Activated CD4-positive, alpha-beta memory T cell treated with anti-CD3 and anti-CD28 coated beads for 36 hours (primary cell): ENCODE results near the gene UCK2. TPM values are rescaled to one million over a fixed set of nuclear protein-coding genes. Genes with fewer than 3 reads are reported as not detected.

Source experiments
- CTCF ChIA-PET: fragments of 350-600 bp; sonication (Branson Sonifier 250); formaldehyde crosslinking; loops from one replicate; lab custom pipeline; 2021; ENCODE audit warnings: antibody characterized with exemption, inconsistent platforms; lab: Charles Lee
- POLR2A ChIA-PET: fragments of 350-600 bp; sonication (Branson Sonifier 250); formaldehyde crosslinking; loops from one replicate; lab custom pipeline; 2021; ENCODE audit warnings: antibody characterized with exemption; lab: Charles Lee
- DNase-seq: peaks from one replicate; pipeline ENCODE4 v3.0.0-alpha.2; 2020
- H3K27ac Mint-ChIP-seq: one replicate; pipeline ENCODE4 v1.8.0; 2021; ENCODE audit warnings: mixed read lengths
- H3K27me3 Mint-ChIP-seq: one replicate; pipeline ENCODE4 v1.8.0; 2021; ENCODE audit warnings: mixed read lengths
- H3K36me3 Mint-ChIP-seq: one replicate; pipeline ENCODE4 v1.8.0; 2021; ENCODE audit warnings: mixed read lengths
- H3K4me1 Mint-ChIP-seq: one replicate; pipeline ENCODE4 v1.8.0; 2021; ENCODE audit warnings: low read depth, mixed read lengths
- H3K4me3 Mint-ChIP-seq: one replicate; pipeline ENCODE4 v1.8.0; 2021; ENCODE audit warnings: mild to moderate bottlenecking, mixed read lengths
- H3K9me3 Mint-ChIP-seq: one replicate; pipeline ENCODE4 v1.8.0; 2021; ENCODE audit warnings: mixed read lengths
- intact Hi-C: fragments of 100-400 bp; cut with micrococcal nuclease; formaldehyde crosslinking; loops from one replicate; pipeline ENCODE4 v1.15.1; 2023
- total RNA-seq, 2 experiments: library from RNA; stranded (reverse); gene quantifications; one replicate each; pipeline ENCODE4 v1.2.3, GENCODE V29; 2021

The UCK2 gene
- total RNA-seq, 2 experiments from 2014 or later, result 60.1 to 61.8 TPM

- POLR2A ChIA-PET, result interaction anchor here (0.6 kb wide), 1 partner anchor 230 kb away, joined by 3 read pairs; no protein-coding TSS in a partner anchor
- Mint-ChIP-seq H3K36me3 (peaks cover 20% of the 10 kb centered on the region), H3K9me3 (no peaks in the 10 kb centered on the region), H3K4me3 (no peak overlapping the region), H3K27ac (no peak overlapping the region), H3K4me1 (peaks cover 38% of the 10 kb centered on the region), H3K27me3 (no peaks in the 10 kb centered on the region)
- CTCF ChIA-PET, result interaction anchor here (1.4 kb wide), 1 partner anchor 46 kb away, joined by 3 read pairs; no protein-coding TSS in a partner anchor
- intact Hi-C loops, result loop anchor here (5.0 kb wide), 1 partner anchor 177 kb away; the partner anchor contains the start of gene ALDH9A1
- no peak for DNase-seq
Observed at GRCh38 chr1:165874643-165875042, 47.2 kb downstream of the UCK2 start.

DNA sequence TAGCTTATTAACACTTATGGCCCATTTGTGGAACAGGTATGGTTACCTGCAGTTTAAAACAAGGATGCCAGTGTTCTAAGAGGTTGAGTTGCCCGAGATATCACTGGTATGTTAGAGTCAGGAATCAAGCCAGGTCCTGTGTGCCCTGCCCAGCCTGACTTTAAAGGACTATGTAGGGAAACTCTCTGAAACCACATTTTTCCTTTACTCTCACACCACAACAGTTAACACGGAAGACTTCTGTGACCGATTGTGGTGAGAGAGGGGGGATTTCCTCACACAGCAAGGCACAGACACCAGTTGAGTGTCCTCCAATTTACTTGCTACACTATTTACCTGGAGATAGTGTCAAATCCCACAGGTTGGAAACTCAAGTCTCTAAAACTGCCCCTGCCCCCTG is 47.8 kb downstream of the UCK2 start:
- Mint-ChIP-seq H3K9me3 (no peaks in the 10 kb centered on the region), H3K4me3 (no peak overlapping the region), H3K27ac (no peak overlapping the region), H3K36me3 (peaks cover 20% of the 10 kb centered on the region), H3K27me3 (no peaks in the 10 kb centered on the region), H3K4me1 (peaks cover 43% of the 10 kb centered on the region)
- intact Hi-C loops, result no loop called here
- POLR2A ChIA-PET, result interaction anchor here (0.6 kb wide), 1 partner anchor 230 kb away, joined by 3 read pairs; no protein-coding TSS in a partner anchor
- CTCF ChIA-PET, result no interaction called here
- peak; percentile 16 for DNase-seq

- H3K4me3 Mint-ChIP-seq, result no peak overlapping the region
- H3K36me3 Mint-ChIP-seq, result peaks cover 20% of the 10 kb centered on the region
- DNase-seq, result no peak
- intact Hi-C loops, result no loop called here
- ChIA-PET POLR2A (no interaction called here), CTCF (no interaction called here)
- H3K4me1 Mint-ChIP-seq, result peaks cover 45% of the 10 kb centered on the region
- H3K27ac Mint-ChIP-seq, result no peak overlapping the region
- no peaks in the 10 kb centered on the region for H3K27me3 Mint-ChIP-seq
- H3K9me3 Mint-ChIP-seq, result no peaks in the 10 kb centered on the region
Observed at GRCh38 chr1:165875604-165876003, 48.2 kb downstream of the UCK2 start.

DNA sequence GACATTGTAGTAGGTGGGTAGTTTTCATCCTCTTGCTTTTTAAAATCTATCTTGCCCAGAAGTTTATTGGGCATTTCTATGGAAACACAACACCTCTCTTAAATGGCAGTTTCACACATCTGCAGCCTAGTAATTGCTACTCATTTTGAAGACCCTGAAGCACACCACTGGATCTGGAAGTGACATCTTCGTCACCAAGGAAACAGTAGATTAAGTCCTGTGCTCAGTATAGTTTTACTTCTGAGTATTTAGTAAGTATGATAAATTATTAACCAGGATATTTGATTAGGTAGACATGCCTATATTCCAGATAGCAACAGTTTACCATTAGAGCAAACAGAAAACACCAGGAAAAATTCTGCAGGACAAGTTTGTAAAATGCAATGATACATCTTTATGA is 48.7 kb downstream of the UCK2 start:
- Mint-ChIP-seq H3K36me3 (peaks cover 20% of the 10 kb centered on the region), H3K9me3 (no peaks in the 10 kb centered on the region), H3K27ac (no peak overlapping the region), H3K27me3 (no peaks in the 10 kb centered on the region), H3K4me1 (peaks cover 42% of the 10 kb centered on the region), H3K4me3 (no peak overlapping the region)
- intact Hi-C loops, result no loop called here
- no peak for DNase-seq
- ChIA-PET POLR2A (no interaction called here), CTCF (no interaction called here)

- no peak for DNase-seq
- CTCF ChIA-PET, result no interaction called here
- POLR2A ChIA-PET, result no interaction called here
- Mint-ChIP-seq H3K27ac (no peak overlapping the region), H3K27me3 (no peaks in the 10 kb centered on the region), H3K36me3 (peaks cover 20% of the 10 kb centered on the region), H3K9me3 (no peaks in the 10 kb centered on the region), H3K4me1 (peaks cover 36% of the 10 kb centered on the region), H3K4me3 (no peak overlapping the region)
- intact Hi-C loops, result no loop called here
Observed at GRCh38 chr1:165877411-165877810, 50.0 kb downstream of the UCK2 start.

DNA sequence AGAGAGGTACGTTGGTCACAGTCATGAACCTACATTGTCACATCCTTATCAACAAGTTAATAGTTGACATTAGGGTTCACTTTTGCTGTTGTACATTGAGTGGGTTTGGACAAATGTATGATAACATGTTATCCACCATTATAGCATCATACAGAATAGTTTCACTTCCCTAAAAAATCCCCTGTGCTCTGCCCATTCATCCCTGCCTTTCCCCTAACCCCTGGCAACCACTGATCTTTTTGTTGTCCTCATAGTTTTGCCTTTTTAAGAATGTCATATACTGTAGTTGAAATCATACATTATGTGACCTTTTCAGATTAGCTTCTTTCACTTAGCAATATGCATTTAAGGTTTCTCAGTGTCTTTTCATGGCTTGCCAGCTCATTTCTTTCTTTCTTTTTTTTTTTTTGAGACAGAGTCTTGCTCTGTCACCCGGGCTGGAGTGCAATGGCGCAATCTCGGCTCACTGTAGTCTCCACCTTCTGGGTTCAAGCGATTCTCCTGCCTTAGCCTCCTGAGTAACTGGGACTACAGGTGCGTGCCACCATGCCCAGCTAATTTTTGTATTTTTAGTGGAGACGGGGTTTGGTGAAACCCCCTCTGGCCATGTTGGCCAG is 50.6 kb downstream of the UCK2 start:
- CTCF ChIA-PET, result no interaction called here
- H3K36me3 Mint-ChIP-seq, result peaks cover 21% of the 10 kb centered on the region
- H3K4me1 Mint-ChIP-seq, result peaks cover 32% of the 10 kb centered on the region
- peak; percentile 22 for DNase-seq
- intact Hi-C loops, result no loop called here
- H3K4me3 Mint-ChIP-seq, result no peak overlapping the region
- no peaks in the 10 kb centered on the region for H3K9me3 Mint-ChIP-seq
- POLR2A ChIA-PET, result interaction anchor here (0.6 kb wide), 1 partner anchor 51 kb away, joined by 4 read pairs; no protein-coding TSS in a partner anchor
- no peaks in the 10 kb centered on the region for H3K27me3 Mint-ChIP-seq
- no peak overlapping the region for H3K27ac Mint-ChIP-seq

GRCh38 chr1:165879946-165880345 is 52.5 kb downstream of the UCK2 start:
- CTCF ChIA-PET, result no interaction called here
- Mint-ChIP-seq H3K9me3 (no peaks in the 10 kb centered on the region), H3K4me1 (peaks cover 33% of the 10 kb centered on the region), H3K36me3 (peaks cover 22% of the 10 kb centered on the region), H3K27ac (no peak overlapping the region), H3K27me3 (no peaks in the 10 kb centered on the region), H3K4me3 (no peak overlapping the region)
- POLR2A ChIA-PET, result no interaction called here
- intact Hi-C loops, result no loop called here
- no peak for DNase-seq

DNA sequence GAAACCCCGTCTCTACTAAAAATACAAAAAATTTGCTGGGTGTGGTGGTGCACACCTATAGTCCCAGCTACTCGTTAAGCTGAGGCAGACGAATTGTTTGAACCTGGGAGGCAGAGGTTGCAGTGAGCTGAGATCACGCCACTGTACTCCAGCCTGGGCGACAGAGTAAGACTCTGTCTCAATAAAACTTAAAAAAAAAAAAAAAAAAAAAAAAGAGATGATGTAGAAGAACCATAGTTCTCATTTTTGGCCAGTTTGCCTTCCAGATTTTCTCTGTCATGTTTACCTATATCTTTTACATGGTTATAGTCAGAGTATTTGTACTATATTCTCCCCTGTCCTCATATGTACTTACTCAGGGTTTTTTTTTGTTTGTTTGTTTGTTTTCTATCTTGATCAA is 53.6 kb downstream of the UCK2 start:
- intact Hi-C loops, result no loop called here
- ChIA-PET POLR2A (no interaction called here), CTCF (no interaction called here)
- Mint-ChIP-seq H3K9me3 (no peaks in the 10 kb centered on the region), H3K27ac (no peak overlapping the region), H3K4me3 (no peak overlapping the region), H3K36me3 (peaks cover 22% of the 10 kb centered on the region), H3K4me1 (peaks cover 23% of the 10 kb centered on the region), H3K27me3 (no peaks in the 10 kb centered on the region)
- no peak for DNase-seq

DNA sequence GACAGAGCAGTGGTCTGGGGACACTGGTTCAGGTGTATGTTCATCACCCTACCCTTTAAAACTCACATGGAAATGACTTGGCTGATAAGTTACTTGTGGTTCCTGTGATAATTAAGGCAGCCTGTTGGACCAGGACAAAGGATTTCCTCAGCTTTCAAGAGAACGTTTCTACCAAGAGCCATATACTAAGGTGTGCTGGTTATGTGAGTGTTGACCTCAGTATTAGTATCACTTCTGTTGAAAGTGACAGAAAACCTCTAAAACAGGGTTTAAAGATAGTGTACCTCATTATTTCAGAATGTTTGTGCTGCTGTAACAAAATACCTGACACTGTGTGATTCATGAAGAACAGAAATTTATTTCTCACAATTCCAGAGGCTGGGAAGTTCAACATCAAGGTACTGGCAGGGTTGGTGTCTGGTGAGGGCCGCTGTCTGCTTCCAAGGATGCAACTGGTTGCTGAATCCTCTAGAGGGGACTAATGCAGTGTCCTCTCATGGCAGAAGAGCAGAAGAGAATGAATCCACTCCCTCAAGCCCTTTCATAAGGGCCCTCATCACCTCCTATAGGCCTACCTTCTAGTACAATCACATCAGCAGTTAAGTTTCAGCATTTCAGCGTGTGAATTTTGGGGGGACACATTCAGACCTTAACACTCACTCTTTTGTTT is 54.9 kb downstream of the UCK2 start:
- Mint-ChIP-seq H3K36me3 (peaks cover 16% of the 10 kb centered on the region), H3K4me1 (peaks cover 20% of the 10 kb centered on the region), H3K4me3 (no peak overlapping the region), H3K9me3 (no peaks in the 10 kb centered on the region), H3K27ac (no peak overlapping the region), H3K27me3 (no peaks in the 10 kb centered on the region)
- intact Hi-C loops, result no loop called here
- DNase-seq, result no peak
- CTCF ChIA-PET, result no interaction called here
- POLR2A ChIA-PET, result no interaction called here

DNA sequence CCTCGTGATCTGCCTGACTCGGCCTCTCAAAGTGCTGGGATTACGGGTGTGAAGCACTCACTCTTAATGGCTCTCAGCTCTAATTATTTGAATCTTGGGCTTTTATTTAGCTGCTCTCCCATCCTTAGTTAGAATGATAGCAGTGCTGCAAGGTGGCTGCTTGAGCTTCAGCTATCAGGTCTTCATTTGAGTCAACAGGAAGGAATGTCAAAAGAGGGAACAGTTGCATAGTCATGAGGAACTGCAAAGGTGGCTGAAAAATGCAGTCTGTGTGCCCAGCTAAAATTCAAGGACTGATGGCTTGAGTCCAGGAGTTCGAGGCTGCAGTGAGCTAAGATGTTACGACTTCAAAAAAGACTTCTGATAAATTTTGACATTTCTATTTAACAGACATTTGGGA is 55.6 kb downstream of the UCK2 start:
- intact Hi-C loops, result no loop called here
- no peak overlapping the region for H3K4me3 Mint-ChIP-seq
- no peak overlapping the region for H3K27ac Mint-ChIP-seq
- peaks cover 17% of the 10 kb centered on the region for H3K4me1 Mint-ChIP-seq
- ChIA-PET POLR2A (no interaction called here), CTCF (no interaction called here)
- no peak for DNase-seq
- H3K36me3 Mint-ChIP-seq, result peaks cover 10% of the 10 kb centered on the region
- no peaks in the 10 kb centered on the region for H3K27me3 Mint-ChIP-seq
- H3K9me3 Mint-ChIP-seq, result no peaks in the 10 kb centered on the region

DNA sequence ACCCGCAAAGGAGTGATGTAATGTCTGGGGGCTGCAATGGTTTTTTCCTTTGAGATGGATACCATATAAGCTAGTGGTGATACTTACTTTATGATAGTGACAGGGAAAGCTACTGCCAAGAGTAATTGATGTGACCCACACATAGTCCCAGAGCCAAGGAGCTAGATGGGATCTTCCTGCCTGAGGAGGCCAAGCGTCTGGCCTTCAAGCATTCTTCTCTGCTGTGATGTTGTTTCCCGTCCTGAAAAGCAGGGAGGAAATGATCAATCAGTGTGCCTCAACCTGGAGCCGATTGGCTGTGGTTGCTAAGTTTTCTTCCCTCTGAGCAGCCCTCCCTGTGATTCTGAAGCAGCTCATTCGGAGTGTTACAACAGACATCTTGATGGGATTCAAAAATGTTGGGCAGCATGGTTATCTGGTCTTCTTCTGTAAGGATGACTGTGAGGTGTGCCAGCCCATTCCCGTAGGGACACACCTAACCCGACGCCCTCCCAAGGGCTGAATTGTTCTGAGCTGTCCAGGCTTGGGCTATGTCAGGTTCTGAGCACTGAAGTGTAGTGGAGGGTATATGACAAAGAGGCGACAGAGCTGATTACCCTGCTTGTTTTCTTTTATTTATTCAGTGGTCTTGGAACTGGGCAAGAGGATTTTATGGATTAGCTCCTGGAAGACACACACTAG is 56.7 kb downstream of the UCK2 start:
- POLR2A ChIA-PET, result interaction anchor here (1.0 kb wide), 1 partner anchor 55 kb away, joined by 4 read pairs; no protein-coding TSS in a partner anchor
- no peak overlapping the region for H3K27ac Mint-ChIP-seq
- peaks cover 14% of the 10 kb centered on the region for H3K4me1 Mint-ChIP-seq
- H3K9me3 Mint-ChIP-seq, result no peaks in the 10 kb centered on the region
- no peaks in the 10 kb centered on the region for H3K27me3 Mint-ChIP-seq
- H3K36me3 Mint-ChIP-seq, result peaks cover 4% of the 10 kb centered on the region
- DNase-seq, result no peak
- H3K4me3 Mint-ChIP-seq, result no peak overlapping the region
- intact Hi-C loops, result no loop called here
- CTCF ChIA-PET, result interaction anchor here (0.7 to 1.0 kb wide), 2 partner anchors 40 to 238 kb away, joined by 3 read pairs; no protein-coding TSS in a partner anchor

DNA sequence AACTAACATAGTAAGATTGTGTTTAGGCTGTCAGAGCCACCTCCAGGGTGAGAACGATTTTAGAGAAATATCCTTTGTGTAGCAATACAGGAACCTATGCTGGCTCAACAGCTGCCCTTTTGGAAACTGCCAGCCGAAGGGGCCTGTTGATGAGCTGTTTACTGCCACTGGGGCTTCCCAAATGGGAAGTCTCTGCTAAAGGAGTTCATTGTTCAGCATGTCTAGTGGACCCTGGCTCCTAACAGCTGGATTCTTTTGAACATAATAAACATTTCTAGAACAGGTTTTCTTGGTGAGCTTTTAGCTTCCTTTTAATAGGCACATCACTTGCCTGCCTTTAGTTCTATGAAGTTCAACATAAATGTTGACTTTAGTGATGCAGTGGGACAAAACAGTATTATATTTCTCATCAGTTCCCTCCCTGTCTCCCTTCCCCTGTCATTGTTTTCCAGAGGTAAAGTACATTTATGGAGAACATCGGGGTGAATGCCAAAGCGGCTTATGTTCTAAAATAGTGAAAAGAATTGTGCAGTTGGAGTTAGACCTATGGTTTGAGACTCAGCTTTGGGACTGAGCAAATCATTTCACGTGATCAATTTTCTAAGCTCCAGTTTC is 57.4 kb downstream of the UCK2 start:
- H3K4me1 Mint-ChIP-seq, result peaks cover 13% of the 10 kb centered on the region
- intact Hi-C loops, result no loop called here
- DNase-seq, result no peak
- H3K36me3 Mint-ChIP-seq, result peaks cover 1% of the 10 kb centered on the region
- no peak overlapping the region for H3K27ac Mint-ChIP-seq
- no peaks in the 10 kb centered on the region for H3K9me3 Mint-ChIP-seq
- no peak overlapping the region for H3K4me3 Mint-ChIP-seq
- ChIA-PET CTCF (interaction anchor here (0.7 to 1.0 kb wide), 2 partner anchors 40 to 239 kb away, joined by 3 read pairs; no protein-coding TSS in a partner anchor), POLR2A (interaction anchor here (1.0 kb wide), 1 partner anchor 55 kb away, joined by 4 read pairs; no protein-coding TSS in a partner anchor)
- no peaks in the 10 kb centered on the region for H3K27me3 Mint-ChIP-seq
